WI38 (cell line): ENCODE results near the gene AGPAT3.

Source experiments
- H3K4me3 ChIP-seq: 2 replicates; pipeline ENCODE4 v1.5.1; 2011; ENCODE audit warnings: low read depth, mild to moderate bottlenecking, control low read depth, low read length
- TF ChIP-seq, protein P1 (sequence below): IDR thresholded peaks from 2 replicates; pipeline ENCODE4 v1.5.1; 2012; ENCODE audit warnings: low read depth, mild to moderate bottlenecking, control low read depth, low read length

AGPAT3 gene

DNA sequence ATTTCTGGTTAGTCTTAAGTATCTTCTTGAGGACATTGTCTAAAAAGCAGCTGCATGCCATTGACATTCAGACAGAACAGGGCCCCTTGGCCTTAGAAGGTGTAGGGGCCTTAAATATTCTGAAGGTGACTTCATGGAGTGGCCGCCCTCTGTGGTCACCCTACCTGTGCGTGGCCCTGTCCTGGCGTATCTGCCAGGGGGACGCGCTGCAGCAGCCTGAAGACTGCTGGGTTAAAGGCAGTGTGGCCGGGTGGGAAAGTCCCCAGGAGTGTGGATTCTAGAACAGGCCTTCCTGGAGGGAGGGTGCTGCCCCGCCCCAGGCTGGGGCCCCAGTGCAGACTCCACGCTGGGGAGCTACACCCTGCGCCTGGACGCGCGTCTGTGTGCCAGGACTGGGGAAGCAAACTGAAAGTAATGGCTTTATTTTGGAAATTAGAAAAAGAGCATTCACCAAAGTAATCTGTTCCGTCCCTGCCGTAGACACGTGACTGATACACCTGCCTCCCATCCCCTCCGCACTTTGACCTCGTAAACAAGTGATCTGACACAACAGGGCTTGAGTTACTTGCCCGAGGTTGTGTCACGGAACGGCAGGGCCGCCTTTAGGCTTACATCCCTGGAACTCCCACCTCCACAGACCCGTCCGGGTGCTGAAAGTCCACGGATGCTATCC lies 1.8 kb downstream of the AGPAT3 start:
- TF ChIP-seq, protein P1, sequence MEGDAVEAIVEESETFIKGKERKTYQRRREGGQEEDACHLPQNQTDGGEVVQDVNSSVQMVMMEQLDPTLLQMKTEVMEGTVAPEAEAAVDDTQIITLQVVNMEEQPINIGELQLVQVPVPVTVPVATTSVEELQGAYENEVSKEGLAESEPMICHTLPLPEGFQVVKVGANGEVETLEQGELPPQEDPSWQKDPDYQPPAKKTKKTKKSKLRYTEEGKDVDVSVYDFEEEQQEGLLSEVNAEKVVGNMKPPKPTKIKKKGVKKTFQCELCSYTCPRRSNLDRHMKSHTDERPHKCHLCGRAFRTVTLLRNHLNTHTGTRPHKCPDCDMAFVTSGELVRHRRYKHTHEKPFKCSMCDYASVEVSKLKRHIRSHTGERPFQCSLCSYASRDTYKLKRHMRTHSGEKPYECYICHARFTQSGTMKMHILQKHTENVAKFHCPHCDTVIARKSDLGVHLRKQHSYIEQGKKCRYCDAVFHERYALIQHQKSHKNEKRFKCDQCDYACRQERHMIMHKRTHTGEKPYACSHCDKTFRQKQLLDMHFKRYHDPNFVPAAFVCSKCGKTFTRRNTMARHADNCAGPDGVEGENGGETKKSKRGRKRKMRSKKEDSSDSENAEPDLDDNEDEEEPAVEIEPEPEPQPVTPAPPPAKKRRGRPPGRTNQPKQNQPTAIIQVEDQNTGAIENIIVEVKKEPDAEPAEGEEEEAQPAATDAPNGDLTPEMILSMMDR = no peak
- H3K4me3 ChIP-seq = peak overlapping the region; percentile 69

DNA sequence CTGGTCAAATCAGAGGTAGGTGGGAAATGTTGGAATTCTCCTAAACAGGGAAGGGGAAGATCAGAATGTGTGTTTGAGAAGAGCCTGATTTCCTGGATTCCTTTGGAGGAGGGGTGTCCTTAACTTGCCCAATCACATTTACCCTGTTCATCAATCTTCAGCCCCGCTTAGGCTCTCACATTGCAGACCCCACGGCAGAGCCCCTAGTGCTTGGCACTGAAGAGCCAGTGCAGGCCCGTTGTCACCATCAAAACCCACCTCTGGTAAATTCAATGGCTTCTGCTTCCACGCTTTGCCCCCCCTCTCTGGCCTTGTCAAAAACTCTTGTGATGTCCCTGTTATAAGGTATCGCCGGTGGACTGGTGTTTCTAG lies 2.3 kb downstream of the AGPAT3 start:
- no peak overlapping the region for H3K4me3 ChIP-seq
- TF ChIP-seq, protein P1 = no peak

DNA sequence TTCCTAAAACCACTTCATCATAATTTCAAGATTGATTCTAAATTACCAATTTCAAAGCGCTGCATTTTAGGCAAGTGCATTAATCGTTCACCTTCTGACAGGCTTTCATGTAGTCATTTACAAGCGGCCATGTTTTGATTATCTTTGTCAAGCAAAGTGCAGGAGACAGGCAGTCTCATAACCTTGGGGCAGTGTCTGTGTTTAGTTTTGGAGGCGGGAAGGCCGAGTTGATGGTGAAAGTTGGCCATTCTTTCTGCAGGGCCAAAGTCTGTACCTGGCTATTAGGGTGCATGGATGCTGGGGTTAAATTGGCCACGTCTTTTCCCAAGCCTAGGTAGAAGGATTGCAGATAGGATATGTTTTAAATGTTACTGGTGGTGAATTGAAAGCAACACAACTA lies 2.9 kb downstream of the AGPAT3 start:
- H3K4me3 ChIP-seq = no peak overlapping the region
- TF ChIP-seq, protein P1 = no peak

DNA sequence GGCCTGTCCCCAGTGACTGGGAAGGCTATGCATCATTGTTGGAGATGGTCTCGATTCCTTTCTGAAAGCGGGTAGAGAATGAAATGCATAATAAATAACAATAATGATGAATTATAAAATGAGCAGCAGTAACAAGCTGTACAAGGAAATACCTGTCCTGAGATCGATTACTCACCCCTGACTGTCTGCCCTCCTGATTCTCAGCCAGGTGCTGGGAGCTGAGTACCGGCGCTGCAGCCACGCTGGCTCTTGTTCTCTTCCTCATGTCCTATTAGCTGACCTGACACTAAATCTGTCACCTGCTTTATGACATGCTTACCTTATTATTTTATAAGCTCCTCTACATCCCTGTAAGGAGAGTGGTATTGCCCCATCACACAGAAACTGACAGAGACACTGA lies 3.4 kb downstream of the AGPAT3 start:
- TF ChIP-seq, protein P1 = no peak
- no peak overlapping the region for H3K4me3 ChIP-seq

DNA sequence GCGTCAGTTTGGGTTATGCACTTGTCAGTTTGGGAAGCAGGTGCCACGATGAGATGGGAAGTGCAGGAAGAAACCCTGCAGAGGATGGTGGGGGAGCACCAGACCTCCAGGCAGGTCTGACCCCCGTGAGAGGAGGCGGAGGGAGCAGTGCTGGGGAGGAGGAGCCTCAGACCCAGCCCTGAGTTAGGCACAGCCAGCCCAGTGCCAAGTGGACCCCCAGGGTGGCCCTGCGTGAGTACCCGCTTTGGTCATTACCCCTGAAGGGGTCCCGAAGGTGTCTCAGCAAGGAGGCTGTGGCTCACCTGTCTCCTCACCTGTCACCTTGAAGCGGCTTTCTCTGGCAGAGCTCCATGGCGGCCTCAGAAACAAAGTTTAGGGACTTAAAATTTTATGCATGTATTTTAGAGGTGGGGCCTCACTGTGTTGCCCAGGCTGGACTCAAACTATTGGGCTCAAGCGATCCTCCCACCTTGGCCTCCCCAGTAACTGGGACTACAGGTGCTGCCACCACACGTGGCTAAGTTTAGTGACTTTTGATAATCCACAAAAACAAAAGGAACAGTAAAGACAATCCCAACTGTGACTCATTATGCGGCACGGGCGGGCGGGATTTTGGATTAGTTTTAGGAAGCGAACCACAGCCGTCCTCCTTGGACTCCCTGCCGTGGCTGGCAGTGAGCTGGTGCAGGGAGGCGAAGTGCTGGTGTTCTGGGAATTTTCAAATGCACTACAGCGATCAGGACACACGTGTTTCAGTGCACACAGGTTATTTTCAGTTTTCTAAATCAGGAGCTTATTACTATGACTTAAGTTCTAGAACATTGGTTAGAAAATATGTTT lies 4.7 kb downstream of the AGPAT3 start:
- TF ChIP-seq, protein P1 = no peak
- no peak overlapping the region for H3K4me3 ChIP-seq

DNA sequence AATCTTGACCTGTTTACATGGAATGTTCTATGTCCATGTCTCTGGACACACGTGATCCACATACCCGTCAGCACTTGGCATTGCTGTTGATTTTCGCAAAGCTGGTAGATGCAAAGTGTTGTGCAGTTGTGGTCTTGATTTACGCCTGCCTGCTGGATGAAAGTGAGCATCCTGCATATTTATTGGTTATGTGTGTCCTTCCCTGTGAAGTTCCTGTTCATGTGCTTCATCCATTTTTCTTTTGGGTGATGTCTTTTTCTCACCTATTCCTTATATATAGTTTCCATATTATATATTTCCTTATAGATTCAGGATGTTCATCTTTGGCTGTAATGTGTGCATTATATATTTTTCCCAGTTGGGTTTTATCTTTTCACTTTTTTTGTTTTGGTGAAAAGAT lies 6.5 kb downstream of the AGPAT3 start:
- H3K4me3 ChIP-seq = no peak overlapping the region
- TF ChIP-seq, protein P1 = no peak

DNA sequence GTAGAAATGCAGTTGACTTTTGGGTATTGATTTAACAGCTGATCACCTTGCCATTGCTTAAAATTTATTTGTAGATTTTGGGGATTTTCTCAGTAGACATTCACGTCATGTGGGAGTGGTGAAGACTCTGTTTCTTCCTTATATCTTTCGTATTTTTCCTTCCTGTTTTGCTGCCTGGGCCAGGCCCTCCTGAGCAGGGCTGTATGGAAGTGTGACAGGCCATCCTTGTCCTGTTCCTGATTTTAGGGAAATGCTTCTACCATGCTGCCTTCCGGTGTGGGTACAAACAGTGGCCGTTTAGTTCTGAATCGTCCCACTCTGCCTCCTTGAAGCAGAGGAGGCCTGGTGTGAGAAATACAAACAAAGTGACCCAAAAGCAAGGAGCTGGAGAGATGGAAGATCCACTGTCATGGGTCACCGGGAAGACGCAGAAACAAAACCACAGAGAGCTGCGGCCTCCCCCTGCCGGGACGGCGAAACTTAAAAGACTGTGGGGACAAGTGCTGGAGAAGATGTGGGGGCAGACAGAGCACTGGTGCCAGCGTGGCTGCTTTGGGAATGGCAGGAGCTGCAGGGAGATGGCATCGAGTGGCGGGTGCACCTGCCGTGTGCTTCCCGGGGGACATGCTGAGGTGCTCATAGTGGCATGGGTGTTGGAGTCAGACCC lies 7.6 kb downstream of the AGPAT3 start:
- no peak overlapping the region for H3K4me3 ChIP-seq
- TF ChIP-seq, protein P1 = no peak
